Measurements from ENCODE around the gene ARHGDIB. TPM values are rescaled to one million over a fixed set of nuclear protein-coding genes. Genes with fewer than 3 reads are reported as not detected.
A peak's percentile ranks its signal among the peaks of the same experiment; 100 is the strongest.

ARHGDIB gene
- total and polyA plus RNA-seq, 2 of the 13 experiments (the other 11 are each of a cell fraction or from before 2014, with no cell fraction given), result 0.11 to 0.87 TPM

DNA sequence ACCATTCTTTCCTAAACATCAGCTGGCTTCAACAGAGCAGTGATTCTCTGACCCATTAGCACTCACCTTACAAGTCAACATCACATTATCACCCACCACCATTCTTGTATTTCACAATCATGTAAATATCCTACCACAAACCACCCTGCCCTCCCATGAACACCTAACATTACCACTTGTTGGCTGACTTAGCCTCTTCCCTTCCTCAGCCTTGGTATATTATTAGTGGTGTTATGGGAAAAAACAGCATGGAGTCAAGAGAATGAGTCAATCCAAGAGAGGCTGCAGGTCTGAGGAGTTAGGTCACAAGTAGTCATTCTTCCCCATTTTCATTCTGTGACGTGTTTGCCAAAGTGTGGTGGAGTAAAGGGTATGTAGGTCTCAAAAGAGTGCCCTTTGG is 53.4 kb downstream of the ARHGDIB start:
- Histone ChIP-seq H3K36me3 (replicated peaks in 1 of 2; ENCODE audit: control insufficient read depth in 1 of 2, insufficient read depth in 2 of 2, low read length in 2 of 2) (no peaks in the 10 kb centered on the region), H3K27me3 (ENCODE audit: control insufficient read depth in 1 of 2, insufficient read depth in 2 of 2, low read length in 2 of 2) (no peaks in the 10 kb centered on the region), H3K4me3 (replicated peaks in 1 of 3; ENCODE audit: insufficient read depth in 1 of 3, low read depth in 2 of 3, low read length in 3 of 3) (no peak overlapping the region), H3K27ac (ENCODE audit: extremely low read length, insufficient read depth, low read length) (no peak overlapping the region), H3K4me2 (ENCODE audit: low read depth, low read length) (no peak overlapping the region), H3K9ac (ENCODE audit: insufficient read depth, low read depth, low read length) (no peak overlapping the region), H3K9me3 (ENCODE audit: low read length) (no peaks in the 10 kb centered on the region), H2AFZ (ENCODE audit: low read length) (no peak overlapping the region), H4K20me1 (ENCODE audit: insufficient read depth, low read length) (no peaks in the 10 kb centered on the region), H3K4me1 (ENCODE audit: insufficient read depth, low read length) (no peaks in the 10 kb centered on the region), H3K79me2 (ENCODE audit: insufficient read depth, low read length) (no peaks in the 10 kb centered on the region)
- FAIRE-seq (no peak), ATAC-seq (no peak), DNase-seq (ENCODE audit: low spot score) (no peak)
- ChIA-PET POLR2A (no interaction called here), CTCF (ENCODE audit: low intra/inter-chr PET ratio, low total read pairs) (no interaction called here)
- 0 out of 2 replicates have a peak, but pooled peaks have one; percentile 22 for TF ChIP-seq CREB1 (IDR thresholded peaks at IDR 0.05)
- no peak for TF ChIP-seq CREB1 (CRISPR knock-in tag; IDR thresholded peaks at IDR 0.05)
- TF ChIP-seq, protein P1, sequence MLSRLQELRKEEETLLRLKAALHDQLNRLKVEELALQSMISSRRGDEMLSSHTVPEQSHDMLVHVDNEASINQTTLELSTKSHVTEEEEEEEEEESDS (CRISPR knock-in tag; IDR thresholded peaks at IDR 0.05; ENCODE audit: borderline replicate concordance), result no peak
- TF ChIP-seq PHF20 (CRISPR knock-in tag; IDR thresholded peaks at IDR 0.05), result no peak
- no peak for TF ChIP-seq BRCA1 (CRISPR knock-in tag; IDR thresholded peaks at IDR 0.05)
- TF ChIP-seq CEBPB (IDR thresholded peaks at IDR 0.05; ENCODE audit: borderline replicate concordance, low read depth, low read length), result peak; percentile 33; the same call in 1 of the 2 replicates
- TF ChIP-seq MXD1 (CRISPR knock-in tag; IDR thresholded peaks at IDR 0.05), result no peak
- no peak for TF ChIP-seq ZNF556 (CRISPR knock-in tag; IDR thresholded peaks at IDR 0.05; ENCODE audit: borderline replicate concordance)
- in situ Hi-C loops (cut with HindIII; ENCODE audit: extremely low pct_ligation_motif_present, low pct_unique_long_range_greater_than_20kb) (no loop called here), intact Hi-C loops (cut with micrococcal nuclease; ENCODE audit: unreplicated experiment) (no loop called here)
- WGBS (ENCODE audit: low lambda C conversion rate), result 6% methylated on average over 1 of the region's 1 CpG
- BruUV-seq (replicated peaks), result no TSS peak

DNA sequence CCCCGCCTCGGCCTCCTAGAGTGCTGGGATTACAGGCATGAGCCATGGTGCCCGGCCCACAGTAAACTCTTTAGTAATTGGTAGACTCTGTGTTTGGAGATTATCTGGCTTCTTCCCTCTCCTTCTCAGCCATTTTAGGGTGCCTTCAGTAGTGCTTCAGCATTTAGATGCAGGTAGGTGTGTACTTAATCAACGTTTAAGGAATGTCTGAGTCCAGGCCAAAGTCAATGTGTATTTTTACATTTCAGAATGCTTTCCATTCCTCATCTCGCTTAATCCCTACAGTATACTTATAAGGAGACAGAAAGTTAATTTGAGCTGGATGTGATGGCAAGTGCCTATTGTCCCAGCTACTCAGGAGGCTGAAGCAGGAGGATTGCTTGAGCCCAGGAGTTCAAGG is 55.3 kb downstream of the ARHGDIB start:
- intact Hi-C loops (cut with micrococcal nuclease; ENCODE audit: unreplicated experiment), result no loop called here
- TF ChIP-seq, protein P2, sequence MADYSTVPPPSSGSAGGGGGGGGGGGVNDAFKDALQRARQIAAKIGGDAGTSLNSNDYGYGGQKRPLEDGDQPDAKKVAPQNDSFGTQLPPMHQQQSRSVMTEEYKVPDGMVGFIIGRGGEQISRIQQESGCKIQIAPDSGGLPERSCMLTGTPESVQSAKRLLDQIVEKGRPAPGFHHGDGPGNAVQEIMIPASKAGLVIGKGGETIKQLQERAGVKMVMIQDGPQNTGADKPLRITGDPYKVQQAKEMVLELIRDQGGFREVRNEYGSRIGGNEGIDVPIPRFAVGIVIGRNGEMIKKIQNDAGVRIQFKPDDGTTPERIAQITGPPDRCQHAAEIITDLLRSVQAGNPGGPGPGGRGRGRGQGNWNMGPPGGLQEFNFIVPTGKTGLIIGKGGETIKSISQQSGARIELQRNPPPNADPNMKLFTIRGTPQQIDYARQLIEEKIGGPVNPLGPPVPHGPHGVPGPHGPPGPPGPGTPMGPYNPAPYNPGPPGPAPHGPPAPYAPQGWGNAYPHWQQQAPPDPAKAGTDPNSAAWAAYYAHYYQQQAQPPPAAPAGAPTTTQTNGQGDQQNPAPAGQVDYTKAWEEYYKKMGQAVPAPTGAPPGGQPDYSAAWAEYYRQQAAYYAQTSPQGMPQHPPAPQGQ (CRISPR knock-in tag; IDR thresholded peaks at IDR 0.05; ENCODE audit: borderline replicate concordance), result no peak
- Histone ChIP-seq H4K20me1 (ENCODE audit: insufficient read depth, low read length) (no peaks in the 10 kb centered on the region), H3K27me3 (ENCODE audit: control insufficient read depth in 1 of 2, insufficient read depth in 2 of 2, low read length in 2 of 2) (no peaks in the 10 kb centered on the region), H3K4me3 (replicated peaks in 1 of 3; ENCODE audit: insufficient read depth in 1 of 3, low read depth in 2 of 3, low read length in 3 of 3) (no peak overlapping the region), H3K36me3 (replicated peaks in 1 of 2; ENCODE audit: control insufficient read depth in 1 of 2, insufficient read depth in 2 of 2, low read length in 2 of 2) (no peaks in the 10 kb centered on the region), H3K9me3 (ENCODE audit: low read length) (no peaks in the 10 kb centered on the region), H3K79me2 (ENCODE audit: insufficient read depth, low read length) (no peaks in the 10 kb centered on the region), H3K4me2 (ENCODE audit: low read depth, low read length) (no peak overlapping the region), H3K4me1 (ENCODE audit: insufficient read depth, low read length) (no peaks in the 10 kb centered on the region), H3K27ac (ENCODE audit: extremely low read length, insufficient read depth, low read length) (no peak overlapping the region), H2AFZ (ENCODE audit: low read length) (no peak overlapping the region), H3K9ac (ENCODE audit: insufficient read depth, low read depth, low read length) (no peak overlapping the region)
- ChIA-PET POLR2A (no interaction called here), CTCF (ENCODE audit: low intra/inter-chr PET ratio, low total read pairs) (no interaction called here)
- in situ Hi-C loops (cut with HindIII; ENCODE audit: extremely low pct_ligation_motif_present, low pct_unique_long_range_greater_than_20kb), result no loop called here
- ATAC-seq (no peak), FAIRE-seq (no peak), DNase-seq (ENCODE audit: low spot score) (no peak)
- 37% methylated on average over 5 of the region's 5 CpGs for WGBS (ENCODE audit: low lambda C conversion rate)
- no TSS peak for BruUV-seq (replicated peaks)

Measured in HepG2 (cell line).